ENCODE measurements around the gene NRTN. TPM values are rescaled to one million over a fixed set of nuclear protein-coding genes. Genes with fewer than 3 reads are reported as not detected.

Gene NRTN
- total and polyA plus RNA-seq, 2 donors (not counting 3 experiments of a cell fraction or from before 2014, with no cell fraction given) = 0.41 TPM; not detected in 1

DNA sequence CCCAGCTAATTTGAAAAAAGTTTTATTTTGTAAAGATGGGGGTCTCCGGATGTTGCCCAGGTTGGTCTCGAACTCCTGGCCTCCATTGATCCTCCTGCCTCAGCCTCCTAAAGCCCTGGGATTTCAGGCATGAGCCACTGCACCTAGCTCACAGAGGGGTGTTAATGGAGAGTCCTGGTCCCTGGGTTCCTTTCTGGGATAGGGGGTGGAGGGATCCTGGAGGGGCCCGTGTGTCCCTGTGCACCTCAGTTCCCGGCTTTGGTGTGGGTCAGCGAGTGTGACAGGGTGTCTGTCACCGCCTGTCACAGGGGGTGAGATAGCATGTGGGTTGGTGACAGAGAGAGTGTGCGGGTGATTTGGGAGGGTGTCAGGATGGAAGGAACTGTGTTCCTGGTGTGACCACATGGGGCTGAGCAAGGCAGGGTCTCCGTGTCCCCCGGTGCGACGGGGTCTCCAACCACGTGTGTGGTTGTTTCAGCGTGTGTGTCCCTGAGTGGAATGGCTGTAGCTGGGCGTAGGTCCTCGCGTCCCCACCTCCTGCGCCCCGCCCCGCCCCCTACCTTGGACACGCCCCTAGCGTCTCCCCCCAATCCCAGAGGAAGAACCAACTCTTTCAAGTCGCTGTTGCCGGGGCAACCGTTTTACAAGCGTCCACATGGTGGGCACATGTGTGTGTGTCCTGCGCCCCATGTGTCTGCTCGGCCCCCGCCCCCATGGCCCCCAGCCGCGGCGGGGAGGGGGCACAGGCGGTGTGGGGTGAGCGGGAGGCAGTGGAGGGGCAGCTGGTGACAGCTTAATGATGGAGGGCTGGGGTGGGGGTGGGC lies 2.9 kb upstream of the NRTN start:
- BruUV-seq (replicated peaks) = no TSS peak
- Histone ChIP-seq H3K9me3 (replicated peaks; ENCODE audit: control insufficient read depth, insufficient read depth, low read length) (no peaks in the 10 kb centered on the region), H3K4me2 (ENCODE audit: insufficient read depth, low read length) (no peak overlapping the region), H4K20me1 (replicated peaks; ENCODE audit: control insufficient read depth, extremely low read depth, insufficient read depth, low read length) (no peaks in the 10 kb centered on the region), H3K4me1 (ENCODE audit: control insufficient read depth, extremely low read depth, insufficient read depth, low read length) (peaks cover 5% of the 10 kb centered on the region), H3K79me2 (ENCODE audit: control insufficient read depth, insufficient read depth, low read length) (no peaks in the 10 kb centered on the region), H3K4me3 (replicated peaks in 1 of 3; ENCODE audit: insufficient read depth in 1 of 3, low read depth in 1 of 3, low read length in 3 of 3) (no peak overlapping the region), H3K9ac (replicated peaks; ENCODE audit: extremely low read depth, insufficient read depth, low read length) (no peak overlapping the region), H2AFZ (ENCODE audit: low read depth, low read length) (peak overlapping the region; percentile 38), H3K27ac (ENCODE audit: insufficient read depth, low read depth, low read length) (no peak overlapping the region), H3K27me3 (ENCODE audit: control insufficient read depth in 2 of 2, insufficient read depth in 2 of 2, low read length in 2 of 2) (peaks cover 2 to 7% of the 10 kb centered on the region in 2 experiments), H3K36me3 (ENCODE audit: control insufficient read depth in 2 of 2, extremely low read depth in 1 of 2, insufficient read depth in 2 of 2, low read length in 2 of 2) (no peaks in the 10 kb centered on the region), H3K9me1 (replicated peaks; ENCODE audit: control insufficient read depth, extremely low read depth, insufficient read depth, low read length) (peaks cover 2% of the 10 kb centered on the region)
- intact Hi-C loops (cut with micrococcal nuclease) = loop anchor here (10.0 kb wide), 1 partner anchor 183 kb away; no protein-coding TSS in a partner anchor
- dilution Hi-C loops (cut with MboI; ENCODE audit: extremely low pct_ligation_motif_present, low sequenced_read_pairs) = no loop called here
- DNase-seq (ENCODE audit: low read depth, low spot score) = no peak
- CTCF ChIA-PET = interaction anchor here (1.1 to 1.4 kb wide), 2 partner anchors 89 to 220 kb away, joined by 3 to 5 read pairs; no protein-coding TSS in a partner anchor
- TF ChIP-seq MYC (IDR thresholded peaks at IDR 0.05; ENCODE audit: low read depth, low read length) (no peak), FOS (IDR thresholded peaks at IDR 0.05; ENCODE audit: borderline replicate concordance, insufficient read depth, low read length) (no peak), GATA2 (IDR thresholded peaks at IDR 0.05; ENCODE audit: insufficient read depth, insufficient read length, low read depth, low read length) (no peak), EZH2 (IDR thresholded peaks at IDR 0.05; ENCODE audit: borderline replicate concordance, low read depth, low read length, severe bottlenecking) (no peak), JUN (IDR thresholded peaks at IDR 0.05; ENCODE audit: borderline replicate concordance, insufficient read depth, insufficient read length, low read depth) (no peak), POLR2AphosphoS5 (IDR thresholded peaks at IDR 0.05; ENCODE audit: insufficient read depth, low read depth, low read length) (no peak), POLR2A (IDR thresholded peaks at IDR 0.05; ENCODE audit: low read depth, low read length) (no peak)
- TF ChIP-seq, protein P1, sequence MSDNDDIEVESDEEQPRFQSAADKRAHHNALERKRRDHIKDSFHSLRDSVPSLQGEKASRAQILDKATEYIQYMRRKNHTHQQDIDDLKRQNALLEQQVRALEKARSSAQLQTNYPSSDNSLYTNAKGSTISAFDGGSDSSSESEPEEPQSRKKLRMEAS (IDR thresholded peaks at IDR 0.05; ENCODE audit: insufficient read depth, insufficient read length) = no peak
- TF ChIP-seq, protein P2, sequence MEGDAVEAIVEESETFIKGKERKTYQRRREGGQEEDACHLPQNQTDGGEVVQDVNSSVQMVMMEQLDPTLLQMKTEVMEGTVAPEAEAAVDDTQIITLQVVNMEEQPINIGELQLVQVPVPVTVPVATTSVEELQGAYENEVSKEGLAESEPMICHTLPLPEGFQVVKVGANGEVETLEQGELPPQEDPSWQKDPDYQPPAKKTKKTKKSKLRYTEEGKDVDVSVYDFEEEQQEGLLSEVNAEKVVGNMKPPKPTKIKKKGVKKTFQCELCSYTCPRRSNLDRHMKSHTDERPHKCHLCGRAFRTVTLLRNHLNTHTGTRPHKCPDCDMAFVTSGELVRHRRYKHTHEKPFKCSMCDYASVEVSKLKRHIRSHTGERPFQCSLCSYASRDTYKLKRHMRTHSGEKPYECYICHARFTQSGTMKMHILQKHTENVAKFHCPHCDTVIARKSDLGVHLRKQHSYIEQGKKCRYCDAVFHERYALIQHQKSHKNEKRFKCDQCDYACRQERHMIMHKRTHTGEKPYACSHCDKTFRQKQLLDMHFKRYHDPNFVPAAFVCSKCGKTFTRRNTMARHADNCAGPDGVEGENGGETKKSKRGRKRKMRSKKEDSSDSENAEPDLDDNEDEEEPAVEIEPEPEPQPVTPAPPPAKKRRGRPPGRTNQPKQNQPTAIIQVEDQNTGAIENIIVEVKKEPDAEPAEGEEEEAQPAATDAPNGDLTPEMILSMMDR (IDR thresholded peaks at IDR 0.05; ENCODE audit: extremely low read depth in 1 of 2, insufficient read depth in 1 of 2, low read depth in 1 of 2, low read length in 2 of 2) = no peak
- FAIRE-seq = no peak
- POLR2A ChIA-PET = no interaction called here

All from endothelial cell of umbilical vein (primary cell).